GM23338 (cell line): Measurements from ENCODE around the gene MCTP1. TPM values are rescaled to one million over a fixed set of nuclear protein-coding genes. Genes with fewer than 3 reads are reported as not detected.

ENCODE experiments used
- ATAC-seq: fragments of 200-7000 bp; cut with Tn5 transposase; 3 replicates; pipeline ENCODE4 v1.9.1; 2020
- DNase-seq: peaks from one replicate; pipeline ENCODE4 v3.0.0-alpha.2; 2015; ENCODE audit warnings: low spot score
- H2AFZ ChIP-seq: fragments of 200-600 bp; sonication (generic); 2 replicates; pipeline ENCODE4 v1.8.0; 2016; ENCODE audit warnings: antibody characterized with exemption, mild to moderate bottlenecking, moderate library complexity
- H3F3A ChIP-seq: fragments of 200-600 bp; sonication (generic); replicated peaks from 2 replicates; pipeline ENCODE4 v1.8.0; 2017; ENCODE audit warnings: antibody characterized with exemption, mixed run types, low read depth
- H3K27ac ChIP-seq: fragments of 200-600 bp; sonication (generic); 2 replicates; pipeline ENCODE4 v1.6.1; 2016; ENCODE audit warnings: low read depth
- H3K27me3 ChIP-seq: fragments of 200-600 bp; sonication (generic); 2 replicates; pipeline ENCODE4 v1.8.0; 2016; ENCODE audit warnings: mild to moderate bottlenecking, mixed run types, moderate library complexity; ENCODE audit not compliant: insufficient read depth
- H3K36me3 ChIP-seq: fragments of 200-600 bp; sonication (generic); 2 replicates; pipeline ENCODE4 v1.8.0; 2016; ENCODE audit warnings: mild to moderate bottlenecking; ENCODE audit not compliant: insufficient read depth
- H3K4me1 ChIP-seq: fragments of 200-600 bp; sonication (generic); 2 replicates; pipeline ENCODE4 v1.8.0; 2016; ENCODE audit warnings: mild to moderate bottlenecking, moderate library complexity; ENCODE audit not compliant: insufficient read depth
- H3K4me2 ChIP-seq: fragments of 200-600 bp; sonication (generic); 2 replicates; pipeline ENCODE4 v1.7.1; 2017; ENCODE audit warnings: mixed run types
- H3K4me3 ChIP-seq: fragments of 200-600 bp; sonication (generic); 2 replicates; pipeline ENCODE4 v1.6.1; 2016; ENCODE audit warnings: mixed run types
- H3K79me2 ChIP-seq: fragments of 200-600 bp; sonication (generic); replicated peaks from 2 replicates; pipeline ENCODE4 v1.8.0; 2017; ENCODE audit warnings: mild to moderate bottlenecking; ENCODE audit not compliant: insufficient read depth
- H3K9me2 ChIP-seq: fragments of 200-600 bp; sonication (generic); 2 replicates; pipeline ENCODE4 v1.8.0; 2017; ENCODE audit not compliant: insufficient read depth
- H4K20me1 ChIP-seq: fragments of 200-600 bp; sonication (generic); replicated peaks from 2 replicates; pipeline ENCODE4 v1.8.0; 2017; ENCODE audit warnings: mild to moderate bottlenecking; ENCODE audit not compliant: insufficient read depth
- H3K27ac Mint-ChIP-seq: 2 replicates; pipeline ENCODE4 v1.8.0; 2020; ENCODE audit warnings: inconsistent platforms, mild to moderate bottlenecking, moderate library complexity, mixed read lengths
- H3K27me3 Mint-ChIP-seq: 3 replicates; pipeline ENCODE4 v1.8.0; 2022; ENCODE audit warnings: low read depth, mild to moderate bottlenecking, moderate library complexity, mixed read lengths, inconsistent platforms; ENCODE audit not compliant: insufficient read depth, poor library complexity
- H3K36me3 Mint-ChIP-seq: 3 replicates; pipeline ENCODE4 v1.8.0; 2021; ENCODE audit warnings: low read depth, mild to moderate bottlenecking, inconsistent platforms, moderate library complexity, mixed read lengths
- H3K4me1 Mint-ChIP-seq: 3 replicates; pipeline ENCODE4 v1.8.0; 2020; ENCODE audit warnings: mild to moderate bottlenecking, inconsistent platforms, mixed read lengths
- H3K4me3 Mint-ChIP-seq: 3 replicates; pipeline ENCODE4 v1.8.0; 2021; ENCODE audit warnings: moderate library complexity, mild to moderate bottlenecking, inconsistent platforms, mixed read lengths
- H3K9me3 Mint-ChIP-seq: 3 replicates; pipeline ENCODE4 v1.8.0; 2020; ENCODE audit warnings: moderate library complexity, mild to moderate bottlenecking, inconsistent platforms, mixed read lengths
- CREB1 ChIP-seq: fragments of 250-450 bp; sonication (Bioruptor Pico); IDR thresholded peaks from 2 replicates; pipeline ENCODE4 v1.5.0; 2020; ENCODE audit warnings: low read depth, mild to moderate bottlenecking, moderate library complexity
- EZH2 ChIP-seq: fragments of 200-600 bp; sonication (generic); IDR thresholded peaks from one replicate; pipeline ENCODE4 v1.8.0; 2017; ENCODE audit warnings: antibody characterized with exemption, mild to moderate bottlenecking, low read depth; ENCODE audit not compliant: unreplicated experiment
- EZH2phosphoT487 ChIP-seq: fragments of 200-600 bp; sonication (generic); IDR thresholded peaks from one replicate; pipeline ENCODE4 v1.8.1; 2018; ENCODE audit warnings: antibody characterized with exemption; ENCODE audit not compliant: unreplicated experiment
- JUNB ChIP-seq: IDR thresholded peaks from one replicate; pipeline ENCODE4 v1.6.1; 2016; ENCODE audit warnings: antibody characterized with exemption; ENCODE audit not compliant: unreplicated experiment
- POLR2AphosphoS5 ChIP-seq: IDR thresholded peaks from 2 replicates; pipeline ENCODE4 v1.6.1; 2016; ENCODE audit warnings: antibody characterized with exemption, low read depth
- ZNF114 ChIP-seq: fragments of 250-450 bp; sonication (Bioruptor Pico); IDR thresholded peaks from 2 replicates; pipeline ENCODE4 v1.5.0; 2020; ENCODE audit warnings: mild to moderate bottlenecking, moderate library complexity
- ZNF462 ChIP-seq: fragments of 250-450 bp; sonication (Bioruptor Pico); IDR thresholded peaks from 2 replicates; pipeline ENCODE4 v1.5.0; 2020; ENCODE audit warnings: mild to moderate bottlenecking, moderate library complexity
- polyA plus RNA-seq: library from polyadenylated mRNA; unstranded; fragments of >200 nt; fragmentation: Nextera tagmentation; extraction: Ambion mirVana; gene quantifications from 2 replicates; pipeline ENCODE4 v1.2.1, GENCODE V29; 2016
- total RNA-seq: library from RNA; depleted of rRNA; stranded (reverse); fragments of >200 nt; shearing (Covaris generic); gene quantifications from 2 replicates; pipeline ENCODE4 v1.2.3, GENCODE V29; 2014
- TF ChIP-seq, protein P1 (sequence below): IDR thresholded peaks from 2 replicates; pipeline ENCODE4 v1.6.1; 2016; ENCODE audit warnings: antibody characterized with exemption

The MCTP1 gene
- total and polyA plus RNA-seq, 2 experiments from 2014 or later, result 3.7 to 4.2 TPM

DNA sequence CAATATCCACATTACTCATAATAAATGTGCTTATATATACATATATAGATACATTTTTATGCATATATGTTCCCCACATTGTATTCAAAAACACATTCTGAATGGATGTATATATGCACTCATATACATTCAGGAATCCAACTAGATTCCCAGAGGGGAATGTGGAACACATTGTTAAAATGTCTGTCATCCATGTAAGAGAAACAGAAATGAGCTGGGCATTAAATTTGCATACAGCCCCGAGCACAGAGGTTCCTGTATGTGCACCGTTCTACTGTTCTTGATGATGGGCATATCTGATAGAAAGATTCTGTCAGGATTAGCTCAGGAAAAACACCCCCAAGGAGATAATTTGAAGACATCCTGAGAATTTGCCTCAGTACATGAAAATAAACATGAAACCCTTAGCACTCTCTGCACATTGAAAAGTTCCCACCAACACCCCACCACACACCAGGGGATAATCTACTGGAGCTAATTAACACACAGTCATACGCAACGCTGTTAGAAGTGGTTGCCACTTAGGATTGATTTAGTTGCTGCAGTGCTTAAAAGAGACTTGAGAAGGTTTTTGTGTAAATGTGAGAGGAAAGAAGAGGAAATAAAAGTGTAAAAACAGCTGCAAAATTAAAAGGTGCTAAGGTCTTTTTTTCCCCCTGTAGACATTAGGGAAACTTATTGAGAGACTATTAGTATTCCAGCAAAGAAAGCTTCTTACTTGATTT lies 443.1 kb downstream of the MCTP1 start:
- H3K27me3 Mint-ChIP-seq, result no peaks in the 10 kb centered on the region
- H3K27me3 ChIP-seq, result no peaks in the 10 kb centered on the region
- no peaks in the 10 kb centered on the region for H3K9me3 Mint-ChIP-seq
- H3K4me2 ChIP-seq, result no peak overlapping the region
- no peak for ATAC-seq
- DNase-seq, result no peak
- no peaks in the 10 kb centered on the region for H3K36me3 Mint-ChIP-seq
- no peaks in the 10 kb centered on the region for H3K9me2 ChIP-seq
- no peak overlapping the region for H3K27ac Mint-ChIP-seq
- no peaks in the 10 kb centered on the region for H3K4me1 ChIP-seq
- no peak overlapping the region for H3K4me3 ChIP-seq
- H2AFZ ChIP-seq, result no peak overlapping the region
- no peaks in the 10 kb centered on the region for H3K79me2 ChIP-seq
- H3K36me3 ChIP-seq, result no peaks in the 10 kb centered on the region
- H3K4me3 Mint-ChIP-seq, result no peak overlapping the region
- no peaks in the 10 kb centered on the region for H4K20me1 ChIP-seq
- H3K4me1 Mint-ChIP-seq, result no peaks in the 10 kb centered on the region
- no peak for TF ChIP-seq POLR2AphosphoS5
- no peak for TF ChIP-seq EZH2
- no peak for TF ChIP-seq EZH2phosphoT487
- TF ChIP-seq, protein P1, sequence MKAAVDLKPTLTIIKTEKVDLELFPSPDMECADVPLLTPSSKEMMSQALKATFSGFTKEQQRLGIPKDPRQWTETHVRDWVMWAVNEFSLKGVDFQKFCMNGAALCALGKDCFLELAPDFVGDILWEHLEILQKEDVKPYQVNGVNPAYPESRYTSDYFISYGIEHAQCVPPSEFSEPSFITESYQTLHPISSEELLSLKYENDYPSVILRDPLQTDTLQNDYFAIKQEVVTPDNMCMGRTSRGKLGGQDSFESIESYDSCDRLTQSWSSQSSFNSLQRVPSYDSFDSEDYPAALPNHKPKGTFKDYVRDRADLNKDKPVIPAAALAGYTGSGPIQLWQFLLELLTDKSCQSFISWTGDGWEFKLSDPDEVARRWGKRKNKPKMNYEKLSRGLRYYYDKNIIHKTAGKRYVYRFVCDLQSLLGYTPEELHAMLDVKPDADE, result no peak
- TF ChIP-seq JUNB, result no peak
- TF ChIP-seq ZNF114 (CRISPR knock-in tag), result no peak
- no peak for TF ChIP-seq ZNF462 (CRISPR knock-in tag)
- no peak for TF ChIP-seq CREB1 (CRISPR knock-in tag)
- H3F3A ChIP-seq, result no peaks in the 10 kb centered on the region
- H3K27ac ChIP-seq, result no peak overlapping the region
